Suprapubic skin (tissue), 4 donors: ENCODE data around the gene DAD1. TPM values are rescaled to one million over a fixed set of nuclear protein-coding genes. Genes with fewer than 3 reads are reported as not detected.
A peak's percentile ranks its signal among the peaks of the same experiment; 100 is the strongest.
"Not testable (repeated sequence)": the region's sequence is repeated elsewhere in the genome, so short reads cannot be mapped to it uniquely, and the experiment has no call there.

Source experiments
- DNase-seq, 2 donors: peaks; one replicate each; pipeline ENCODE4 v3.0.0-alpha.2; 2019; ENCODE audit warnings: low spot score in 2 of 2
- H3K27ac ChIP-seq: fragments of 200-600 bp; sonication (generic); one replicate; pipeline ENCODE4 v1.5.1; 2019
- H3K27me3 ChIP-seq: fragments of 200-600 bp; sonication (generic); one replicate; pipeline ENCODE4 v1.5.1; 2019
- H3K36me3 ChIP-seq: fragments of 200-600 bp; sonication (generic); one replicate; pipeline ENCODE4 v1.5.1; 2019
- H3K4me1 ChIP-seq: fragments of 200-600 bp; sonication (generic); one replicate; pipeline ENCODE4 v1.5.1; 2019
- H3K4me3 ChIP-seq: fragments of 200-600 bp; sonication (generic); one replicate; pipeline ENCODE4 v1.5.1; 2019; ENCODE audit warnings: mild to moderate bottlenecking
- H3K9me3 ChIP-seq: fragments of 200-600 bp; sonication (generic); one replicate; pipeline ENCODE4 v1.5.1; 2019
- CTCF ChIP-seq, 2 donors: fragments of 200-600 bp in 1 of 2; fragments of 450-650 bp in 1 of 2; sonication (generic) in 1 of 2; IDR thresholded peaks; one replicate each; pipeline ENCODE4 v1.5.1; 2016 to 2019; ENCODE audit warnings: antibody characterized with exemption in 2 of 2, mild to moderate bottlenecking in 1 of 2, moderate library complexity in 1 of 2
- EP300 ChIP-seq: sonication (generic); formaldehyde crosslinking; IDR thresholded peaks from one replicate; pipeline ENCODE4 v1.6.1; 2017; ENCODE audit warnings: antibody characterized with exemption
- POLR2A ChIP-seq, 2 donors: fragments of 450-650 bp; IDR thresholded peaks; one replicate each; pipeline ENCODE4 v1.6.1; 2017; ENCODE audit warnings: antibody characterized with exemption in 2 of 2, mild to moderate bottlenecking in 2 of 2, moderate library complexity in 2 of 2
- POLR2AphosphoS5 ChIP-seq, 3 donors: sonication (generic); formaldehyde crosslinking; IDR thresholded peaks; one replicate each; pipeline ENCODE4 v1.6.1; 2017; ENCODE audit warnings: antibody characterized with exemption in 3 of 3
- WGBS: methylation state at CpG from one replicate; pipeline ENCODE4 v1.1.5; 2018; 5-methylcytosine and 5-hydroxymethylcytosine counted together
- total RNA-seq, 4 donors: library from RNA; depleted of rRNA; stranded (reverse); fragments of >200 nt; gene quantifications; one replicate each; pipeline ENCODE4 v1.1.0, GENCODE V29; 2016

Gene DAD1
- total RNA-seq, 4 donors from 2014 or later: 110 to 212 (median 187) TPM

- H3K9me3 ChIP-seq: no peaks in the 10 kb centered on the region
- H3K4me1 ChIP-seq: peaks cover 45% of the 10 kb centered on the region
- H3K36me3 ChIP-seq: no peaks in the 10 kb centered on the region
- no peak for DNase-seq
- peak overlapping the region; percentile 60 for H3K27ac ChIP-seq
- TF ChIP-seq CTCF (IDR thresholded peaks at IDR 0.05) (no peak), POLR2A (IDR thresholded peaks at IDR 0.05) (no peak), POLR2AphosphoS5 (IDR thresholded peaks at IDR 0.05) (no peak)
- 65% methylated on average over 9 of the region's 9 CpGs for WGBS
- no peak overlapping the region for H3K4me3 ChIP-seq
- H3K27me3 ChIP-seq: no peaks in the 10 kb centered on the region
Observed at GRCh38 chr14:22547313-22547947, 41.6 kb downstream of the DAD1 start.

- DNase-seq: no peak
- Histone ChIP-seq H3K36me3 (no peaks in the 10 kb centered on the region), H3K4me3 (no peak overlapping the region), H3K9me3 (no peaks in the 10 kb centered on the region), H3K4me1 (peaks cover 46% of the 10 kb centered on the region), H3K27me3 (no peaks in the 10 kb centered on the region), H3K27ac (peak overlapping the region; percentile 60)
- 50% methylated on average over 3 of the region's 3 CpGs for WGBS
- TF ChIP-seq CTCF (IDR thresholded peaks at IDR 0.05) (no peak), POLR2AphosphoS5 (IDR thresholded peaks at IDR 0.05) (no peak), POLR2A (IDR thresholded peaks at IDR 0.05) (no peak), EP300 (no peak)
Observed at GRCh38 chr14:22546722-22547071, 42.3 kb downstream of the DAD1 start.

GRCh38 chr14:22545842-22546721 is 42.9 kb downstream of the DAD1 start:
- Histone ChIP-seq H3K27ac (peak overlapping the region; percentile 60), H3K36me3 (no peaks in the 10 kb centered on the region), H3K4me1 (peaks cover 52% of the 10 kb centered on the region), H3K27me3 (no peaks in the 10 kb centered on the region), H3K4me3 (no peak overlapping the region), H3K9me3 (no peaks in the 10 kb centered on the region)
- DNase-seq: no peak
- TF ChIP-seq CTCF (IDR thresholded peaks at IDR 0.05) (no peak), EP300 (no peak), POLR2AphosphoS5 (IDR thresholded peaks at IDR 0.05) (no peak)
- 52% methylated on average over 9 of the region's 9 CpGs for WGBS

GRCh38 chr14:22544881-22545420 is 44.1 kb downstream of the DAD1 start:
- Histone ChIP-seq H3K27ac (no peak overlapping the region), H3K9me3 (no peaks in the 10 kb centered on the region), H3K36me3 (no peaks in the 10 kb centered on the region), H3K4me3 (no peak overlapping the region), H3K27me3 (no peaks in the 10 kb centered on the region), H3K4me1 (peaks cover 56% of the 10 kb centered on the region)
- no peak for TF ChIP-seq EP300
- TF ChIP-seq CTCF (IDR thresholded peaks at IDR 0.05): no peak
- TF ChIP-seq POLR2AphosphoS5 (IDR thresholded peaks at IDR 0.05): no peak
- TF ChIP-seq POLR2A (IDR thresholded peaks at IDR 0.05): no peak
- 65% methylated on average over 8 of the region's 8 CpGs for WGBS
- DNase-seq: no peak

- TF ChIP-seq POLR2AphosphoS5 (IDR thresholded peaks at IDR 0.05) (no peak), CTCF (IDR thresholded peaks at IDR 0.05) (no peak), EP300 (no peak), POLR2A (IDR thresholded peaks at IDR 0.05) (no peak)
- Histone ChIP-seq H3K9me3 (no peaks in the 10 kb centered on the region), H3K27ac (no peak overlapping the region), H3K4me3 (no peak overlapping the region), H3K27me3 (no peaks in the 10 kb centered on the region), H3K4me1 (peaks cover 55% of the 10 kb centered on the region), H3K36me3 (no peaks in the 10 kb centered on the region)
- DNase-seq: no peak
- 73% methylated on average over 2 of the region's 2 CpGs for WGBS
Observed at GRCh38 chr14:22544406-22544805, 44.6 kb downstream of the DAD1 start.

- 89% methylated on average over 13 of the region's 13 CpGs for WGBS
- H3K4me1 ChIP-seq: peaks cover 55% of the 10 kb centered on the region
- H3K4me3 ChIP-seq, H3K36me3 ChIP-seq, H3K27ac ChIP-seq, H3K9me3 ChIP-seq, DNase-seq, H3K27me3 ChIP-seq: not testable (repeated sequence)
Observed at GRCh38 chr14:22543570-22544357, 45.3 kb downstream of the DAD1 start.
